A673 (cell line): Measurements from ENCODE around the gene SLC7A5.
"Not testable (repeated sequence)": the region's sequence is repeated elsewhere in the genome, so short reads cannot be mapped to it uniquely, and the experiment has no call there.

Experiments
- CTCF ChIP-seq: fragments of 300-800, 200-600 bp; sonication (generic); conservative IDR thresholded peaks from 2 replicates; pipeline ENCODE4 v1.5.1; 2017; ENCODE audit warnings: low read depth, mild to moderate bottlenecking, antibody characterized with exemption, low read length, moderate library complexity, mixed read lengths
- EZH2 ChIP-seq: fragments of 200-600 bp; sonication (generic); IDR thresholded peaks from 2 replicates; pipeline ENCODE4 v1.6.1; 2017; ENCODE audit warnings: borderline replicate concordance, low read depth, mild to moderate bottlenecking, mixed read lengths, antibody characterized with exemption, low read length; ENCODE audit not compliant: poor library complexity, severe bottlenecking

DNA sequence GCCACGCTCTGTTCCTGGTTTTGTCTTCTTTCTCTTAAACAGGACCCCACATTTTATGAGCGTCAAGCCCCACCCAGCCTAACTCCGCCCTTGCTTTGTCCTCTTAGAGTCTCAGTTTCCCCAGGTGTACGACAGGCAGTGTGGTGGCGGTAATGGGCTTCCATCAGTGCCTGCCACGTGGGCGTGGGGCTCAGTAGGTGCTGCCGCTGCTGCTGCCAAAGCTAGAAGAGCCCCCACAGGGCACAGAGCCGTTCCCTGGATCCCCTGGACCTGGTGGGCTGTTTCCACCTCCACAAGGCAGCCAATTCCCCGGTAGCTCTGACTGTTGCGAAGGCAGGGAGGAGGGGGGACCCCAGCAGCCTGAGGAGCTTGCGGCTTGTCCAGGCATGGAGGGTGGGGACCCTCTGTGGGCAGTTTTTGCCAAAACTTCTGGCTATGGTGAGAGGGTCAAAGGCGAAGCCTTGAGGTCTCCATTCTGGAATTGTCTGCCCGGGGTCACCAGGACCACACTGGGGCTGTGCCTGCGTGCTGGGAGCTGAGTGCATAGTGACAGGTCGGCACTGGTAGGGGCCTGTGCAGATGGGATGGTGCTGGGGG lies 27.7 kb upstream of the SLC7A5 start:
- not testable (repeated sequence) for TF ChIP-seq EZH2, CTCF
